Neural progenitor cell (in vitro differentiated cells): ENCODE data around the gene FRS3.

Experiments
- CTCF ChIP-seq: fragments of 200-600 bp; sonication (generic); IDR thresholded peaks from 2 replicates; pipeline ENCODE4 v1.5.1; 2017; ENCODE audit warnings: antibody characterized with exemption, mild to moderate bottlenecking
- EZH2 ChIP-seq: fragments of 200-600 bp; sonication (generic); IDR thresholded peaks from 2 replicates; pipeline ENCODE4 v1.6.1; 2017; ENCODE audit warnings: antibody characterized with exemption, mild to moderate bottlenecking, moderate library complexity

DNA sequence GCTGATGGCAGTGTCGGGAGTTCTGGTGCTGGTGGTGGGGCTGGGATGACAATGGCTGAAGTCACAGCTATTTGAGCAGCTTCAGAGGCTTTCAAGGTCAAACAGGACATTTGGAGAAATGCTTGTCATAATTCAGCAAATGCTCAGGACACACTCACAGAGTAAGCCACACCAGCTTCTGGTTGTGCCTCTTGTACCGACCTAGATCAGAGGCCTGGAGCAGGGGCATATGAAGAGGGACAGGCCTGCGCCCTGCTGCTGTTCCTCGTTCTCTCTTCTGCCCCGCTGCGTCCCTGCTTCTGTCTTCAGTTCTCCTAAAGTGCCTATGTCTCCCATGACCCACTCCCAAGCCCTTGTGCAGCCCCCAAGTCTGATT, 31.6 kb downstream of the FRS3 start:
- TF ChIP-seq CTCF (no peak), EZH2 (no peak)
